ENCODE measurements around the gene GSDMA. TPM values are rescaled to one million over a fixed set of nuclear protein-coding genes. Genes with fewer than 3 reads are reported as not detected.

Gene GSDMA
- total RNA-seq, 1 donor from 2014 or later: not detected

DNA sequence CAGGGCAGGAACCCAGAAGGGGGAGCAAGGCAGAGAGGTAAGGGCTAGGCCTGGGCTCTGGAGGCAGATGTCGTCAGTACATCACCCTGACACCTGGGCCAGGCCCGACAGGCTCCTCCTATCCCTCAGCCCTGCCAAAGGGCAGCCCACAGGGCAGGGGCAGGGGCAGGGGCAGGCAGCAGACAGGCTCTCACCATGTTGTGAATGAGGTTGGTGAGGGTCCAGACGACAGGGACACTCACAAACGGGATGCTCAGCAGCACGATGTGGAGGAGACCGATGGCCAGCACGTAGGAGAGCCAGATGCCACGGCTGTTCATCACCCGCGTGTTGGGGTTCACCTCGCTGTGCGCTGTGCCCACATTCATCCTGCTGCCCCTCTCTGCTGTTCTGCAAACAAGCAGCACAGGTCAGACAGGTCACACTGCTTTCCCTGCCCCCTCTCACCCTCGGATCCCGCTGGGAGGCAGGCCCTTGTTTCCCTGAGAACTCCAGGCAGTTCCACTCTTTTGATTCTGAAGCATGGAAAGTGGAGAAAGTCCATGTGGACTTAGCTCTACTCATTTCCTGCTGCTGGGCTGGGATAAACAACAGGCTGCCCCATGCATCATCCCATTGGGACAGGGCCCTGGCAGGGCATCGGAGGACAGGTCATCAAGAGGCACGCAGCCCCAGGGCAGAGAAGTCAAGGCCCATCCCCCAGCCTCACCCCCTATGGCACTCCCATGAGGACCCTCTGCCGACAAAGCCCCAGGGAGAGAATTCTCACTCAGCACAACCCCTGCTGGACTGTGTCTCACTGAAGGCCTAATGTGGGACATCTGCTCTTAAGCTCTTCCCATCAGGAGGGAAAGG lies 38.7 kb upstream of the GSDMA start:
- no peak for DNase-seq (ENCODE audit: extremely low spot score, unreplicated experiment)
- TF ChIP-seq, protein P1, sequence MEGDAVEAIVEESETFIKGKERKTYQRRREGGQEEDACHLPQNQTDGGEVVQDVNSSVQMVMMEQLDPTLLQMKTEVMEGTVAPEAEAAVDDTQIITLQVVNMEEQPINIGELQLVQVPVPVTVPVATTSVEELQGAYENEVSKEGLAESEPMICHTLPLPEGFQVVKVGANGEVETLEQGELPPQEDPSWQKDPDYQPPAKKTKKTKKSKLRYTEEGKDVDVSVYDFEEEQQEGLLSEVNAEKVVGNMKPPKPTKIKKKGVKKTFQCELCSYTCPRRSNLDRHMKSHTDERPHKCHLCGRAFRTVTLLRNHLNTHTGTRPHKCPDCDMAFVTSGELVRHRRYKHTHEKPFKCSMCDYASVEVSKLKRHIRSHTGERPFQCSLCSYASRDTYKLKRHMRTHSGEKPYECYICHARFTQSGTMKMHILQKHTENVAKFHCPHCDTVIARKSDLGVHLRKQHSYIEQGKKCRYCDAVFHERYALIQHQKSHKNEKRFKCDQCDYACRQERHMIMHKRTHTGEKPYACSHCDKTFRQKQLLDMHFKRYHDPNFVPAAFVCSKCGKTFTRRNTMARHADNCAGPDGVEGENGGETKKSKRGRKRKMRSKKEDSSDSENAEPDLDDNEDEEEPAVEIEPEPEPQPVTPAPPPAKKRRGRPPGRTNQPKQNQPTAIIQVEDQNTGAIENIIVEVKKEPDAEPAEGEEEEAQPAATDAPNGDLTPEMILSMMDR (conservative IDR thresholded peaks at IDR 0.05): peak; percentile 44
- peak overlapping the region; percentile 82 for H3K27ac Mint-ChIP-seq
- no peaks in the 10 kb centered on the region for H3K27me3 Mint-ChIP-seq
- peak overlapping the region; percentile 93 for H3K4me3 Mint-ChIP-seq
- H3K9me3 Mint-ChIP-seq: no peaks in the 10 kb centered on the region
- peaks cover 27% of the 10 kb centered on the region for H3K4me1 Mint-ChIP-seq (ENCODE audit: unreplicated experiment)
- H3K36me3 Mint-ChIP-seq: peaks cover 5% of the 10 kb centered on the region

DNA sequence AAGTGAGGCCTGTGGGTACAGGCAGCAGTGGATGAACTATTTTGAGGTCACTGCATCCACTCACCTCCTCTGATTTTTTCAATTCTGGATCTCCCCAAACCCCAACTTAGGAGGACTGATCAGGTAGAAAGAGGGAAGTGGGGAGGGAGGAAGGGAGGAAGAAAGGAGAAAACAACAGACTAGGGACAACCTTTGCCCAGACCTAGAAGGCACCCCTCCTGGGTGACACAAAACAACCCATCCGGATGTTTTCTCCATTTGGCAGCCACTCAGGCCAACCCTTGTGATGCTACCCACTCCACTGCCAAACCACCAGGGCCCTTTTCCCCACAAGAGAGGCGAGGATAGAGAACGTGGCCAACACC lies 38.1 kb upstream of the GSDMA start:
- Mint-ChIP-seq H3K4me3 (peak overlapping the region; percentile 93), H3K27me3 (no peaks in the 10 kb centered on the region), H3K9me3 (no peaks in the 10 kb centered on the region), H3K4me1 (ENCODE audit: unreplicated experiment) (peaks cover 27% of the 10 kb centered on the region), H3K27ac (peak overlapping the region; percentile 82), H3K36me3 (peaks cover 5% of the 10 kb centered on the region)
- TF ChIP-seq, protein P1 (conservative IDR thresholded peaks at IDR 0.05): no peak
- no peak for DNase-seq (ENCODE audit: extremely low spot score, unreplicated experiment)

DNA sequence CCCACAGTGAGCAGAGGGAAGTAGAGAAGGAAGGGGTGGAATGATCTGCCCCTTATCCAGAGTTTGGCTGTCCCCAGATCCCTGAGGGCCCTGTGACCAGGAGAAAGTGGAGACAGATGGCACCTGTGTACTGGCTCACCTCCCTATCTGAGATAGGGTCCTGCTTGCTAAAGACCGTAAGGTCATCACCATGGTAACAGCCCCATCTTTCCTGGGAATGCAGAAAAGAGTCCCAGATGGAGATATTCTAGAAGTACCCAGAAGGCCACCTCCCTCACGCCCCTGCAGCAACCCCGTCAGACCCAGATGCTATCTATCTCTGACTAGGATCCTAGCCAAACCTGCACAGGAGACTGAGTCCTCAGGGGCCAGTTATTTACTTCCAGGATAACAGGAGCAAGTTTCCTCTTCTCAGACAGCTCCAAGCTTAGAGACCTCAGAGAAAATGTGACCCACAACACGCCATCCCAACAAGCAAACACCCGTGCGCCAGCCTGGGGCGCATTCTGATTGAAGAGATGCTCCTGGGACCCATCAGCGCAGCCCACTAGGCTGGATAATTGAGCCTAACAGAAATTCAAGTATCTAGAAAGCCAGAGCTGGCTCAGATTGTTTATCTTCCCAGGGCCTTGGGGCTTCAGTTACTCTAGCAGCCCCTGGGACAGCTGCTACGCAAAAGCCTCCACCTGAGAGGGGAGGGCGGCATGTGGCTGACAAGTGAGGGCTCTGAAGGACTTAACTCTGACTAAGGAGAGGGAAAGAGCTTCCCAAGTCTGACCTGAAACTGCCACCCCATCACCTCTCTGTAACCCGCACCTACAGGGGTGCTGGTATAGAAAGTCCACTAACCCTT lies 37.3 kb upstream of the GSDMA start:
- Mint-ChIP-seq H3K4me1 (ENCODE audit: unreplicated experiment) (peaks cover 27% of the 10 kb centered on the region), H3K9me3 (no peaks in the 10 kb centered on the region), H3K36me3 (no peaks in the 10 kb centered on the region), H3K27me3 (no peaks in the 10 kb centered on the region), H3K27ac (peak overlapping the region; percentile 63), H3K4me3 (peak overlapping the region; percentile 93)
- TF ChIP-seq, protein P1 (conservative IDR thresholded peaks at IDR 0.05): no peak
- DNase-seq (ENCODE audit: extremely low spot score, unreplicated experiment): no peak

DNA sequence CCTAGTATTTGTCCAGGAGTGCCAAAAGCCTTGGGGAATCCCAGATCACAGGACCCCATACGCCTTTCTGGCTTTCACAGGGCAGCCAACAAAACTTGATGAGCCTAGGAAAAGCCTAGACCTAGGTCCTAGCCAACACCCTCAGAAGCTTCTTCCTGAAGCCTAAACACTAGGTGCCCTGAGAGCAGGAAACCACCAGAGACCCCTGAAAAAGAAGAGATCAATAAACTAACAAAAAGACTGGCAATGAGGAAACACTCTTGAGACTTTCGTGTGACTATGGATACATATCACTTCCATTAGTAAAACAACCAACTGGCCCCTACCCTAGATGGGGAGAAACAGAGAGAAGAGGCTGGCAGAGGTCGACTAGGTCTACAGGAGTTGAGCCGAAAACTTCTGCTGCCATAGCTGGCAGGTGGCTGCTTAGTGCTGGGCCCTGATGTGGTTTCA lies 36.6 kb upstream of the GSDMA start:
- no peaks in the 10 kb centered on the region for H3K9me3 Mint-ChIP-seq
- peaks cover 27% of the 10 kb centered on the region for H3K4me1 Mint-ChIP-seq (ENCODE audit: unreplicated experiment)
- no peaks in the 10 kb centered on the region for H3K27me3 Mint-ChIP-seq
- DNase-seq (ENCODE audit: extremely low spot score, unreplicated experiment): no peak
- TF ChIP-seq, protein P1 (conservative IDR thresholded peaks at IDR 0.05): no peak
- peak overlapping the region; percentile 93 for H3K4me3 Mint-ChIP-seq
- peak overlapping the region; percentile 63 for H3K27ac Mint-ChIP-seq
- no peaks in the 10 kb centered on the region for H3K36me3 Mint-ChIP-seq

DNA sequence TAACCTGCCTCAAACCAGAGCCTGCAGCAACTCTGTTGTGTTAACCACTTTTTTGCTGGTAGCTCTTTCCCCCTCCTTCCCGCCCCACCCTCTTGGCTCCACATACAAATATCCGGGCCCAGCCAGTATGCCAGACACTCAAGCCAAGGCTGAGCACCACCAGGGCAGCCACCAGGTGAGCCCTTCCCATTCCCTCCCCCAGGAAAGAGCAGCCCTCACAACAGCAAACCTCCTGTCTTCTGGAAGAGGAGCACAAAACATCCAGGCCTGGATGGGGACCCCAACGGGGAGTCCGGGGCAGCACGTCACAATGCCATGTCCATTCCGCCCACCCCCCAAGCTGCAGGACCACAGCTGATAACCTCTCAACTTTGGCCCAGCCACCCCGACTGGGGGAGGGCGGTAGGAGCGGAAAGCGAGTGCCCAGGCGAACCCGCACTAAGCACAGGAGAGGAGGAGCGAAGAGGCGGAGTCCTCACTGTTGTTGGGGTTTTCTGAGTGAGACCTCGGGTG lies 36.2 kb upstream of the GSDMA start:
- no peak for DNase-seq (ENCODE audit: extremely low spot score, unreplicated experiment)
- no peaks in the 10 kb centered on the region for H3K27me3 Mint-ChIP-seq
- peak overlapping the region; percentile 63 for H3K27ac Mint-ChIP-seq
- no peaks in the 10 kb centered on the region for H3K9me3 Mint-ChIP-seq
- TF ChIP-seq, protein P1 (conservative IDR thresholded peaks at IDR 0.05): no peak
- no peaks in the 10 kb centered on the region for H3K36me3 Mint-ChIP-seq
- H3K4me3 Mint-ChIP-seq: peak overlapping the region; percentile 93
- H3K4me1 Mint-ChIP-seq (ENCODE audit: unreplicated experiment): peaks cover 27% of the 10 kb centered on the region

Measured in type B pancreatic cell (in vitro differentiated cells).